GM21447 (cell line): ENCODE data around the gene DUS2.

Source experiments
- ATAC-seq: cut with Tn5 transposase; IDR thresholded peaks from one replicate; pipeline ENCODE4 v1.9.1; 2021; ENCODE audit not compliant: unreplicated experiment

DUS2 gene

GRCh38 chr16:68040506-68041288, 17.6 kb downstream of the DUS2 start:
- peak; percentile 60 for ATAC-seq

DNA sequence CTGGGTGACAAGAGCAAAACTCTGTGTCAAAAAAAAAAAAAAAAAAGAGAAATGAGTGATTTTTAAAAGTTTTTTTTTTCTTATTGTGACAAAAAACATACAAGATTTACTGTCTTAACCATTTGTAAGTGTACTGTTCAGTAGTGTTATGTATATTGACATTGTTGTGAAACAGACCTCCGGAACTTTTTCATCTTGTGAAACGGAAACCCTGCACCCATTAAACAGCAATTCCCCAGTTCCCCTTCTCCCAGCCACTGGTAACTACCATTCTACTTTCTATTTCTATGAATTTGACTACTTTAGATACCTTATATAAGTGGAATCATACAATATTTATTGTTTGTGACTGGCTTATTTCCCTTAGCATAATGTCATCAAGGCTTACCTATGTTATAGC, 18.7 kb downstream of the DUS2 start:
- ATAC-seq = no peak

DNA sequence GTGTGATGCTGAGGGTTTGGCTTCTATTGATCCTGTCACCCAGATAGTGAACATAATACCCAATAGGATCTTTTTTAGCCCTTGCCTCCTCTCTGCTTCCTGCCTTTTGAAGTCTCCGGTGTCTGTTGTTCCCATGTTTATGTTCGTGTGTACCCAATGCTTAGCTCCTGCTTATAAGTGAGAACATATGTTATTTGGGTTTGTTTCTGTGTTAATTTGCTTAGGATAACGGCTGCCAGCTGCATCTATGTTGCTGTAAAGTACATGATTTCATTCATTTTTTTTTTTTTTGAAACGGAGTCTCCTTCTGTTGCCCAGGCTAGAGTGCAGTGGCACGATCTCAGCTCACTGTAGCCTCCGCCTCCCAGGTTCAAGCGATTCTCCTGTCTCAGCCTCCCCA, 23.0 kb downstream of the DUS2 start:
- ATAC-seq = no peak

DNA sequence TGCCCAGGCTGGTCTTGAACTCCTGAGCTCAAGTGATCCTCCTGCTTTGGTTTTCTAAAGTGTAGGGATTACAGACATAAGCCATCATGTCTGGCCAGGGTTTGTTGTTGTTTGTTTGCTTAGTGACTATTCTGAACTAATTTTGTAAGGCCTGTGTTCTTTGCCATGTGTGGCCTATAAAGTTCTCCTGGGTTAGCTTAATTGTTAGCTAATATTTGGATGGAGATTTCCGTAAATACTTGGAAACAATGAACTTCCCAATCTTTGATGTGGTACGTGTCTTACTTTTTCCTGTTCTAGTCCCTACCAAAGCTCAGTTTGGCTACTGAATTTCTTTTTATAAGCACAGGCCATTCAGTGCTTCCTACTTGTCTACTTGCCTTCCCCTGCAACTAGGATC, 24.9 kb downstream of the DUS2 start:
- ATAC-seq = no peak

- ATAC-seq = no peak
Measured at GRCh38 chr16:68049449-68049848, 26.4 kb downstream of the DUS2 start.

- ATAC-seq = no peak
Measured at GRCh38 chr16:68055395-68055794, 32.3 kb downstream of the DUS2 start.

DNA sequence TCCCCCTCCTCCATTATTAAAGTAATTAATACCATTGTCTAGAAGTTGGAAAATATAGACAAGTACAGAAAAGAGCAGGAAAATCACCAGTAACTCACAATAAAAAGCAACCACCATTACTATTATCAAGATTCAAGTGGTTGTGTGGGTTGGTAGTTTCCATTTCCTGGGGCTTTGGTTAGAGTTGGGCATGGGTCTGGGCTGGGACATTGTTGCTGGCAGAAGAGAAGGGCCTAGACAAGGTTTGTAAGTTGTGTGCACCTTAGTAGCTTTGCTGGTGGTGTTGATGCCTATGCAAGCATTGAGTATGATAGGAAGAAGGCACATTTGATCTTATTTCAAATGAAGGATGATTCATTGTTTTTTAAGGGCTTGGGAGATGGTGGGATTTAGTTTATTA, 36.7 kb downstream of the DUS2 start:
- ATAC-seq = no peak

DNA sequence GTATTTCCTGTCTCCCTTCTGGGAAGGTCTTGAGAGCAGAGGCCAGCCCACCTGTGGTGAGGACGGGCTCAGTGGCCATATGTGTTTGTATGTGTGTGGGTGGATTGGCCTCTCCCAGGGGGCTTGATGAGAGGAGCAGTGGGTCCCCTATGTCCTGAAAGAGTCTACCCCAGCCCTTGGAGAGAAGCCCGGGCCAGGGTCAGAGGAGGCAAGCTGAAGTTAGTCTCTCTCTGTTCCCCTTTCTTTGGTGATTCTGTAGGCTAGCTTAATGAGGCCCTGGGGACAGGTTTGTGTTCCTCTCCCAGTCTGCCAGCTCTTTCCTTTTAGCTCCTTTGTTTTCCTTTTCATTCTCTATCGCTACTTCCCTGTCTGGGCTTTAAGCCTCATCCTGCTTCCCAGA, 38.3 kb downstream of the DUS2 start:
- ATAC-seq = no peak

DNA sequence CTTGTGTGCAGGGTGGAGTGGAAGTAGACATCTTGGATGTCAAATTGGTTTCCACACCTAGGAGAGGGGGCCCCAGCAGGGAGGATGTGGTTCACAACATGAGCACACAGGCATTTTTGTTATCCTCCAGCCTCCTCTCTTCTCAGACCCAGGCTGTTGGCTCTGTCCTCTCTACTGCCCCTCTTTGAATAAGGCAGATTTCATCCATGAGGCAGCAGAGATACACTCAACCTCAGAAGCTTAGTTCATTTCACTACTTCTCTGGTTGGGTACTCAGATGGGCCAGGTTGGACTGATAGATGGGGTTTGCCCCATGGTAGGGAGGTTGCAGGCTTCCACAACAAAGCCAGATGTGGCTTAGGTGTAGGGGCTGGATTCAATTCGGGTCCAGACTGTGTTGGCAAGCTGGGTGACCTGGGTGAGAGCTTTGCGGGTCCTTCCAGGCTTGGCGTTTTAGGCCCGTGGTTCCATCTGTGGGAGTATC, 39.9 kb downstream of the DUS2 start:
- ATAC-seq = no peak

- peak; percentile 57 for ATAC-seq
Measured at GRCh38 chr16:68064791-68065365, 41.8 kb downstream of the DUS2 start.

DNA sequence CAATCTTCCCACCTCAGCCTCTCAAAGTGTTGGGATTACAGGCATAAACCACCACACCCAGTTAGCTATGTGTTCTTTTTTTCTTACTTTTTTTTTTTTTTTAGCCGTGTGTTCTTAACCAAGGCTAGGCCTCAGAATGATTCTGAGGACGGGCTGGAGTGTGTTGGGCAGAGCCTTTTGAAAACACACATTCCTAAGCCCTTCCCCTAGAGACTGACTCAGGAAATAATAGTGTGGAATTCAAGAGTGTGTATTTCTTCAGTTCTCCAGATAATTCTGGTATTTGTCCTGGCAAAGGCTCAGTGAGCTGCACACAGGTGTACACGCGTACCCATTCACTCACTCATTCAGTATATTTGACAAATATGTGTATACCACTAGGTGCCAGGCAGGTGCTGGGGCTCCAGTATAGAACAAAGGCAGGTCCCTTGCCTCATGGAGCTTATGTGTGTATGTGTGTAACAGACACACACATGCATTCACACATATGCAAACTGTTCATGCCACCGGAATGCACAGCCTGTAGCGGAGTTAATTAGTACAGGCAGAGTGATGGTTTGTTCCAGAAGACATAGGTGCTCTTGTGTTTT, 42.7 kb downstream of the DUS2 start:
- no peak for ATAC-seq

DNA sequence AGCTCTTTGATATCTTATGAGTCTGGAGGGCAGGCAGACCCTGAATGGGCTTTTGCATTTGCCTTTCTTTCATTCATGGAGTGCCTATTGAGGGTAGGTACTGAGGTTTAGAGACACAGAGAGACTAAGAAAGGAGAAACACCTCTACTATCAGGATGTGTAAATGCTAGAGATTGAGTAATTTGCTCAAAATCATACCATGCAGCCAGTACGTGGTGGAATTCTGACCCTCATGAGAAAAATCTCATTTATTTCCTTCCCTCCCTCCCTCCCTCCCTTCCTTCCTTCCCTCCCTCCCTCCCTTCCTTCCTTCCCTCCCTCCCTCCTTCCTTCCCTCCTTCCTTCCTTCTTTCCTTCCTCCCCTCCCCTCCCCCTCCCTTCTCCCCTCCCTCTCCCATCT, 43.7 kb downstream of the DUS2 start:
- no peak for ATAC-seq

GRCh38 chr16:68068926-68069325, 45.8 kb downstream of the DUS2 start:
- ATAC-seq = no peak

GRCh38 chr16:68069511-68070248, 46.6 kb downstream of the DUS2 start:
- no peak for ATAC-seq

DNA sequence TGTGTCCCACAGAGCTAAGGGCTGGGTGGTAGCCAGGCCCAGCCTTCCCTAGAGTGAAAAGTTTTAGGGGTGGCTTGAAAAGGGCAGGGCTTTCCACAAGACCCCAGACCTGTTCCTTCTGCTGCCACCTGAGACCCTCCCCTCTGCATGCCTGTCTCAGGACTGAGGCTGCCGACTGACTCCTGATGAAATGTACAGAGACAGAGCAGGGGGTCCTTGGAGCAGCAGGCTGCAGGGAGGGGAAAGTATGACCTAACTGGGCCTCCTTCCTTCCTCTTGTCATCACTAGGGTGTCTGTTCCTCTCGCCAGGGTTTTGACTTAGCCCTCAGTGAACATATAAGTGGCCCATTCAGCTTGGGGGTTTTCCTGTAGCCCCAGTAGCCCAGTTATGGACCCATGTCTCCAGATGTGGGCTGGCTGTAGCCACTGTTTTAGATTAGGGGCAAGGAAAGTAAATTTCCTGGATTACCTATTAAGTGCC, 47.2 kb downstream of the DUS2 start:
- no peak for ATAC-seq

DNA sequence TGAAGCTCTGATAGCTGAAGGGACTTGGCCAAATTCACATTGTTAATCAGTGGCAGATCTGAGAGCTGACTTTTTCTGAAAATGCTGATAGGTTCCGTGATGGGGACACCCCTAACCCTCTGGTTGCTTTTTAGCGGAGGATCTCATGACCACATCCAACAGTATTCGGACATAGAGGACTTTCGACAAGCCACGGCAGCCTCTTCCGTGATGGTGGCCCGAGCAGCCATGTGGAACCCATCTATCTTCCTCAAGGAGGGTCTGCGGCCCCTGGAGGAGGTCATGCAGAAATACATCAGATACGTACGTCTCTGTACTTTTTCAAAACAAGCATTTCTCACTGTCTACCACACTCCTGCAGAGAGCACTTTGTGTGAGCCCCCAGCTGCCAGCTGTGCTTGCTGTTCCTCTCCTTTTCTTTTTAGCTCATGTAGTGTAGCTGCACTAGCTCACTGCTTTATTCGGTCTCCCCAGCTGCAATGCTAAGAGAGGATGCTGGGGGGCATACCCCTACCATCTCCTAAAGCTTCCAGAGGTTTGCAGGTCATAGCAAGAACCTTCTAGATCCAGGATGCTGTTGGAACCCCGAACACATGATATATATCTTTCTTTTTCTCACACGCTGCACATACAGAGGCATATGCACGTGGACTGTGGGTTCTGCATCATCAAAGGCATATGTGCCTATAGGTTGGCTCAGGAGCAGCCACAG, 47.9 kb downstream of the DUS2 start:
- ATAC-seq = peak; percentile 49

GRCh38 chr16:68071518-68071901, 48.4 kb downstream of the DUS2 start:
- no peak for ATAC-seq

DNA sequence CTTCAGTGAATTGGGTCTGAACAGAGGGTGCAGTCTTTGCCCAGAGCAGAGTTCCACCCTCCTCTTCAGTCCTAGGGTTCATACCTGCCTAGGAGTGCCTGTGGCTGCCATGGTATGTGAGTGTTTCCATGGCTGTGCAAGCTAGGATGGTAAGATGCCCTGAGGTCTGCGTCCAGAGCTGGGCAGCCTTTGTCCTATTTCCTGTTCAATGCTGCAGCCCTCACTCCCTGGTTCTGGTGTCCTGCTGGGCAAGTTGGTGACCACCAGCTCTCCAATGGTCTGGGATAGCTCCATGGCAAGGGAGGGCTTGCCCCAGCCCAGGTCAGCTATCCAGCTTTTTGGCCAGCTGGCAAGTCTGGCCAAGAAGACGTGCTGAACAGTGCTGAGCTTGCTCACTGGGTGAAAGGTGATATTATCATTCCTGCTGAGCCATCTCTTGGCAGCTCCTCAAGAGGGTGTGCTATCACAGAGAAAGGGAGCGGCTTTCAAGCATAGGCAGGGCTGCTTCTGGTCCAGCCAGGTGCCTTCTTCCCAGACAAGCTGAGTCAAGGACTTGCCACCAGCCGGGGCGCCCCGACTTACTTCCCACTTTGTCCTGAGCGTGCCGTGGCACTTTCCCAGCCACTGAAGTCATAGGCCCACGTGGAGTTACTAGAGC, 49.1 kb downstream of the DUS2 start:
- ATAC-seq = no peak

- no peak for ATAC-seq
Measured at GRCh38 chr16:68073902-68074760, 51.0 kb downstream of the DUS2 start.
